WTC11 (cell line): Measurements from ENCODE around the gene VMAC.

Experiments used
- CREB1 ChIP-seq: sonication (generic); formaldehyde crosslinking; IDR thresholded peaks from 2 replicates; pipeline ENCODE4 v1.8.0; 2023; ENCODE audit warnings: mild to moderate bottlenecking, missing genetic modification reagents
- ESRRA ChIP-seq: sonication (generic); formaldehyde crosslinking; IDR thresholded peaks from 2 replicates; pipeline ENCODE4 v1.8.1; 2022; ENCODE audit warnings: mild to moderate bottlenecking, missing genetic modification reagents, borderline replicate concordance
- NFYB ChIP-seq: sonication (generic); formaldehyde crosslinking; conservative IDR thresholded peaks from 2 replicates; pipeline ENCODE4 v1.8.0; 2022; ENCODE audit warnings: low read depth, missing genetic modification reagents
- RORB ChIP-seq: fragments of 250-450 bp; sonication (Bioruptor Pico); IDR thresholded peaks from 2 replicates; pipeline ENCODE4 v1.9.0; 2021; ENCODE audit warnings: mild to moderate bottlenecking
- TF ChIP-seq, protein P1 (sequence below): sonication (generic); formaldehyde crosslinking; IDR thresholded peaks from 2 replicates; pipeline ENCODE4 v1.8.1; 2023; ENCODE audit warnings: mild to moderate bottlenecking, moderate library complexity, missing genetic modification reagents
- TF ChIP-seq, protein P2 (sequence below): sonication (generic); formaldehyde crosslinking; IDR thresholded peaks from 2 replicates; pipeline ENCODE4 v1.8.1; 2023; ENCODE audit warnings: mild to moderate bottlenecking, missing genetic modification reagents, moderate library complexity

DNA sequence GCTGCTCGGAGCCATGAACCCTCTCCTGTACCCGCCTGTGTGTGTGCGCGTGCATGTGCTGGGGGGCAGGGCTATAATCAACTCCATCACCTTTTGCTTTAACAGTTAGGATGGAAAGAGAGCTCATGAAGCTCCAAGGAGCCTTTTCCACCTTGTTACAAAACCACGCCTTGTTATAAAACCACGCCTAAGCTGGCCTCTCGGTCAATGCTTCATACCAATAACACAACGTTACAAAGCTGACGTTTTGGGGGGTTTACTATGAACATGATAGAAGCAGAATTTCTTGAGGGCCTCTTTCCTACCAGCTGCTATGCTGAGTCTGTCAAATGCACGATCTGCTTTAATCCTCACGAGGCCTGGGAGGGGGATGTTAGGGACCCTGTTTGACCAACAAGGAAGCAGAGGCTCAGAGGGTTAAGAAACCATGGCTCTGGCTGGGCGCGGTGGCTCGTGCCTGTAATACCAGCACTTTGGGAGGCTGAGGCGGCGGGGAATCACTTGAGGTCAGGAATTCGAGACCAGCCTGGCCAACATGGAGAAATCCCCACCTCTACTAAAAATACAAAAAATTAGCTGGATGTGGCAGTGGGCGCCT, 21.3 kb downstream of the VMAC start:
- TF ChIP-seq, protein P1, sequence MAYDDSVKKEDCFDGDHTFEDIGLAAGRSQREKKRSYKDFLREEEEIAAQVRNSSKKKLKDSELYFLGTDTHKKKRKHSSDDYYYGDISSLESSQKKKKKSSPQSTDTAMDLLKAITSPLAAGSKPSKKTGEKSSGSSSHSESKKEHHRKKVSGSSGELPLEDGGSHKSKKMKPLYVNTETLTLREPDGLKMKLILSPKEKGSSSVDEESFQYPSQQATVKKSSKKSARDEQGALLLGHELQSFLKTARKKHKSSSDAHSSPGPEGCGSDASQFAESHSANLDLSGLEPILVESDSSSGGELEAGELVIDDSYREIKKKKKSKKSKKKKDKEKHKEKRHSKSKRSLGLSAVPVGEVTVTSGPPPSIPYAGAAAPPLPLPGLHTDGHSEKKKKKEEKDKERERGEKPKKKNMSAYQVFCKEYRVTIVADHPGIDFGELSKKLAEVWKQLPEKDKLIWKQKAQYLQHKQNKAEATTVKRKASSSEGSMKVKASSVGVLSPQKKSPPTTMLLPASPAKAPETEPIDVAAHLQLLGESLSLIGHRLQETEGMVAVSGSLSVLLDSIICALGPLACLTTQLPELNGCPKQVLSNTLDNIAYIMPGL (CRISPR knock-in tag): no peak
- TF ChIP-seq CREB1 (CRISPR knock-in tag): no peak
- TF ChIP-seq ESRRA (CRISPR knock-in tag): no peak
- TF ChIP-seq NFYB: no peak
- TF ChIP-seq RORB (CRISPR knock-in tag): no peak
- TF ChIP-seq, protein P2, sequence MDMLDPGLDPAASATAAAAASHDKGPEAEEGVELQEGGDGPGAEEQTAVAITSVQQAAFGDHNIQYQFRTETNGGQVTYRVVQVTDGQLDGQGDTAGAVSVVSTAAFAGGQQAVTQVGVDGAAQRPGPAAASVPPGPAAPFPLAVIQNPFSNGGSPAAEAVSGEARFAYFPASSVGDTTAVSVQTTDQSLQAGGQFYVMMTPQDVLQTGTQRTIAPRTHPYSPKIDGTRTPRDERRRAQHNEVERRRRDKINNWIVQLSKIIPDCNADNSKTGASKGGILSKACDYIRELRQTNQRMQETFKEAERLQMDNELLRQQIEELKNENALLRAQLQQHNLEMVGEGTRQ (CRISPR knock-in tag): no peak
